Activated naive CD4-positive, alpha-beta T cell treated with anti-CD3 and anti-CD28 coated beads, Interleukin-2, amount 50 U/mL, for 24 hours (primary cell): ENCODE data around the gene MICU1.

Experiments
- H3K27ac Mint-ChIP-seq: one replicate; pipeline ENCODE4 v1.8.0; 2021; ENCODE audit warnings: mild to moderate bottlenecking, mixed read lengths
- H3K27me3 Mint-ChIP-seq: one replicate; pipeline ENCODE4 v1.8.0; 2021; ENCODE audit warnings: mixed read lengths
- H3K36me3 Mint-ChIP-seq: one replicate; pipeline ENCODE4 v1.8.0; 2021; ENCODE audit warnings: mixed read lengths
- H3K4me1 Mint-ChIP-seq: one replicate; pipeline ENCODE4 v1.8.0; 2021; ENCODE audit warnings: mixed read lengths
- H3K4me3 Mint-ChIP-seq: one replicate; pipeline ENCODE4 v1.8.0; 2021; ENCODE audit warnings: mild to moderate bottlenecking, mixed read lengths
- H3K9me3 Mint-ChIP-seq: one replicate; pipeline ENCODE4 v1.8.0; 2021; ENCODE audit warnings: mixed read lengths

MICU1 gene

GRCh38 chr10:72508033-72508432 lies 117.8 kb downstream of the MICU1 start:
- peaks cover 26% of the 10 kb centered on the region for H3K36me3 Mint-ChIP-seq
- H3K4me3 Mint-ChIP-seq: no peak overlapping the region
- no peaks in the 10 kb centered on the region for H3K27me3 Mint-ChIP-seq
- peaks cover 2% of the 10 kb centered on the region for H3K4me1 Mint-ChIP-seq
- H3K27ac Mint-ChIP-seq: no peak overlapping the region
- H3K9me3 Mint-ChIP-seq: no peaks in the 10 kb centered on the region

- Mint-ChIP-seq H3K27ac (no peak overlapping the region), H3K27me3 (no peaks in the 10 kb centered on the region), H3K36me3 (peaks cover 28% of the 10 kb centered on the region), H3K9me3 (no peaks in the 10 kb centered on the region), H3K4me3 (no peak overlapping the region), H3K4me1 (peaks cover 5% of the 10 kb centered on the region)
These were observed 119.4 kb downstream of the MICU1 start for GRCh38 chr10:72506474-72506873.

GRCh38 chr10:72505435-72505834 lies 120.4 kb downstream of the MICU1 start:
- peaks cover 28% of the 10 kb centered on the region for H3K36me3 Mint-ChIP-seq
- no peak overlapping the region for H3K4me3 Mint-ChIP-seq
- H3K4me1 Mint-ChIP-seq: peaks cover 5% of the 10 kb centered on the region
- H3K27me3 Mint-ChIP-seq: no peaks in the 10 kb centered on the region
- no peak overlapping the region for H3K27ac Mint-ChIP-seq
- H3K9me3 Mint-ChIP-seq: no peaks in the 10 kb centered on the region

GRCh38 chr10:72503694-72504438 lies 122.0 kb downstream of the MICU1 start:
- no peak overlapping the region for H3K4me3 Mint-ChIP-seq
- H3K9me3 Mint-ChIP-seq: no peaks in the 10 kb centered on the region
- no peaks in the 10 kb centered on the region for H3K27me3 Mint-ChIP-seq
- peaks cover 28% of the 10 kb centered on the region for H3K36me3 Mint-ChIP-seq
- H3K4me1 Mint-ChIP-seq: peaks cover 5% of the 10 kb centered on the region
- no peak overlapping the region for H3K27ac Mint-ChIP-seq

- H3K9me3 Mint-ChIP-seq: no peaks in the 10 kb centered on the region
- no peaks in the 10 kb centered on the region for H3K27me3 Mint-ChIP-seq
- H3K4me3 Mint-ChIP-seq: no peak overlapping the region
- H3K4me1 Mint-ChIP-seq: peaks cover 5% of the 10 kb centered on the region
- H3K27ac Mint-ChIP-seq: no peak overlapping the region
- H3K36me3 Mint-ChIP-seq: peaks cover 28% of the 10 kb centered on the region
These were observed 122.6 kb downstream of the MICU1 start for GRCh38 chr10:72503241-72503640.

GRCh38 chr10:72502581-72502980 lies 123.3 kb downstream of the MICU1 start:
- H3K27ac Mint-ChIP-seq: no peak overlapping the region
- no peaks in the 10 kb centered on the region for H3K9me3 Mint-ChIP-seq
- H3K27me3 Mint-ChIP-seq: no peaks in the 10 kb centered on the region

GRCh38 chr10:72499701-72500100 lies 126.2 kb downstream of the MICU1 start:
- Mint-ChIP-seq H3K4me1 (peaks cover 5% of the 10 kb centered on the region), H3K9me3 (no peaks in the 10 kb centered on the region), H3K27me3 (no peaks in the 10 kb centered on the region), H3K36me3 (peaks cover 18% of the 10 kb centered on the region), H3K27ac (no peak overlapping the region), H3K4me3 (no peak overlapping the region)

More at GRCh38 chr10:72502581-72502980, 123.3 kb downstream of the MICU1 start:
- Mint-ChIP-seq H3K36me3 (peaks cover 29% of the 10 kb centered on the region), H3K4me1 (peaks cover 5% of the 10 kb centered on the region), H3K4me3 (no peak overlapping the region)

- no peaks in the 10 kb centered on the region for H3K4me1 Mint-ChIP-seq
- no peak overlapping the region for H3K27ac Mint-ChIP-seq
- no peak overlapping the region for H3K4me3 Mint-ChIP-seq
- peaks cover 5% of the 10 kb centered on the region for H3K36me3 Mint-ChIP-seq
- no peaks in the 10 kb centered on the region for H3K27me3 Mint-ChIP-seq
- no peaks in the 10 kb centered on the region for H3K9me3 Mint-ChIP-seq
These were observed 134.9 kb downstream of the MICU1 start for GRCh38 chr10:72490951-72491350.

- no peak overlapping the region for H3K27ac Mint-ChIP-seq
- H3K4me3 Mint-ChIP-seq: no peak overlapping the region
- H3K27me3 Mint-ChIP-seq: no peaks in the 10 kb centered on the region
- no peaks in the 10 kb centered on the region for H3K9me3 Mint-ChIP-seq
- peaks cover 7% of the 10 kb centered on the region for H3K36me3 Mint-ChIP-seq
- H3K4me1 Mint-ChIP-seq: no peaks in the 10 kb centered on the region
These were observed 138.4 kb downstream of the MICU1 start for GRCh38 chr10:72487521-72487920.

GRCh38 chr10:72487116-72487515 lies 138.8 kb downstream of the MICU1 start:
- peaks cover 5% of the 10 kb centered on the region for H3K36me3 Mint-ChIP-seq
- H3K27ac Mint-ChIP-seq: no peak overlapping the region
- H3K4me3 Mint-ChIP-seq: no peak overlapping the region
- H3K27me3 Mint-ChIP-seq: no peaks in the 10 kb centered on the region
- H3K9me3 Mint-ChIP-seq: no peaks in the 10 kb centered on the region
- H3K4me1 Mint-ChIP-seq: no peaks in the 10 kb centered on the region

GRCh38 chr10:72485701-72486100 lies 140.2 kb downstream of the MICU1 start:
- H3K27ac Mint-ChIP-seq: no peak overlapping the region
- no peaks in the 10 kb centered on the region for H3K27me3 Mint-ChIP-seq
- no peak overlapping the region for H3K4me3 Mint-ChIP-seq
- H3K4me1 Mint-ChIP-seq: no peaks in the 10 kb centered on the region
- H3K9me3 Mint-ChIP-seq: no peaks in the 10 kb centered on the region
- peaks cover 3% of the 10 kb centered on the region for H3K36me3 Mint-ChIP-seq

- H3K36me3 Mint-ChIP-seq: peaks cover 2% of the 10 kb centered on the region
- no peaks in the 10 kb centered on the region for H3K4me1 Mint-ChIP-seq
- H3K27ac Mint-ChIP-seq: no peak overlapping the region
- no peaks in the 10 kb centered on the region for H3K9me3 Mint-ChIP-seq
- H3K27me3 Mint-ChIP-seq: no peaks in the 10 kb centered on the region
- no peak overlapping the region for H3K4me3 Mint-ChIP-seq
These were observed 141.4 kb downstream of the MICU1 start for GRCh38 chr10:72484521-72484920.

GRCh38 chr10:72483471-72483870 lies 142.4 kb downstream of the MICU1 start:
- H3K27ac Mint-ChIP-seq: no peak overlapping the region
- no peaks in the 10 kb centered on the region for H3K4me1 Mint-ChIP-seq
- no peaks in the 10 kb centered on the region for H3K27me3 Mint-ChIP-seq
- H3K36me3 Mint-ChIP-seq: peaks cover 3% of the 10 kb centered on the region
- H3K4me3 Mint-ChIP-seq: no peak overlapping the region
- no peaks in the 10 kb centered on the region for H3K9me3 Mint-ChIP-seq

GRCh38 chr10:72480861-72481260 lies 145.0 kb downstream of the MICU1 start:
- no peaks in the 10 kb centered on the region for H3K27me3 Mint-ChIP-seq
- H3K4me1 Mint-ChIP-seq: no peaks in the 10 kb centered on the region
- no peak overlapping the region for H3K4me3 Mint-ChIP-seq
- H3K36me3 Mint-ChIP-seq: peaks cover 9% of the 10 kb centered on the region
- no peak overlapping the region for H3K27ac Mint-ChIP-seq
- H3K9me3 Mint-ChIP-seq: no peaks in the 10 kb centered on the region

GRCh38 chr10:72477463-72477862 lies 148.4 kb downstream of the MICU1 start:
- Mint-ChIP-seq H3K27ac (no peak overlapping the region), H3K36me3 (peaks cover 21% of the 10 kb centered on the region), H3K4me1 (no peaks in the 10 kb centered on the region), H3K9me3 (no peaks in the 10 kb centered on the region), H3K27me3 (no peaks in the 10 kb centered on the region), H3K4me3 (no peak overlapping the region)

- no peak overlapping the region for H3K4me3 Mint-ChIP-seq
- H3K27ac Mint-ChIP-seq: no peak overlapping the region
- no peaks in the 10 kb centered on the region for H3K27me3 Mint-ChIP-seq
- no peaks in the 10 kb centered on the region for H3K4me1 Mint-ChIP-seq
- H3K9me3 Mint-ChIP-seq: no peaks in the 10 kb centered on the region
- peaks cover 39% of the 10 kb centered on the region for H3K36me3 Mint-ChIP-seq
These were observed 153.6 kb downstream of the MICU1 start for GRCh38 chr10:72472306-72472705.

- no peaks in the 10 kb centered on the region for H3K27me3 Mint-ChIP-seq
- H3K27ac Mint-ChIP-seq: no peak overlapping the region
- H3K9me3 Mint-ChIP-seq: no peaks in the 10 kb centered on the region
- H3K4me3 Mint-ChIP-seq: no peak overlapping the region
- no peaks in the 10 kb centered on the region for H3K4me1 Mint-ChIP-seq
- H3K36me3 Mint-ChIP-seq: peaks cover 36% of the 10 kb centered on the region
These were observed 155.2 kb downstream of the MICU1 start for GRCh38 chr10:72470666-72471065.
